Upper lobe of left lung (tissue), 4 donors: ENCODE measurements around the gene SMLR1.

Source experiments
- CTCF ChIP-seq, 6 experiments: fragments of 450-650 bp in 4 of 6; fragments of 200-600 bp in 2 of 6; sonication (generic) in 2 of 6; IDR thresholded peaks; one replicate each; pipeline ENCODE4 v1.5.1; 2016 to 2019; ENCODE audit warnings: antibody characterized with exemption in 6 of 6
- POLR2A ChIP-seq, 4 donors: fragments of 450-650 bp; IDR thresholded peaks; one replicate each; pipeline ENCODE4 v1.5.1; 2016 to 2017; ENCODE audit warnings: antibody characterized with exemption in 4 of 4, mild to moderate bottlenecking in 2 of 4
- POLR2AphosphoS5 ChIP-seq, 2 donors: sonication (generic); formaldehyde crosslinking; IDR thresholded peaks; one replicate each; pipeline ENCODE4 v1.5.1; 2017; ENCODE audit warnings: antibody characterized with exemption in 2 of 2

DNA sequence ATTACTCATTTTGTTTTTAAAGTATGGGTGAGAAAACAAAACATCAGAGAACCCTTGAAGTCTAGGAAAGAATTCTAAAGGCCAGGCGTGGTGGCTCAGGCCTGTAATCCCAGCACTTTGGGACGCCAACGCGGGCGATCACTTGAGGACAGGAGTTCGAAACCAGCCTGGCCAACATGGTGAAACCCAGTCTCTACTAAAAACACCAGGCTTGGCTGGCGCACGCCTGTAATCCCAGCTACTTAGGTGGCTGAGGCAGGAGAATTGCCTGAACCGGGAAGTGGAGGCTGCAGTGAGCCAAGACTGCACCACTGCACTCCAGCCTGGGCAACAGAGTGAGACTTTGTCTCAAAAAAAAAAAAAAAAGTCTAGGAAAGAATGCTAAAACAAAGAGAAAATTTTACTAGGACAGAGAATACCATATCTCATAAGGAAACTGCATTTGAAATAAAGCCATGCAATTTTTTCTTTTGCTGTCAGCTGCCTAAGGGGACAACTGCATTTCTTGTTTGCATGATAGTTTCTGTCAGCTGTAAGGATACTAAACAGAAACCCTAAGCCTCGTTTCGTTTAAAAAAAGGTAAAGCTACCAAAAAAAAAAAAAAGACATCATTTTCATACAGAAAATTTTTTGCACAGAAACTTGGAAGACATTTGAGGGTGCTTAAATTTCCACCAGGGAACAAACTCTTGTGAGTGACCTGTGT, 32.1 kb downstream of the SMLR1 start:
- TF ChIP-seq POLR2A (IDR thresholded peaks at IDR 0.05) = no peak
- TF ChIP-seq CTCF (IDR thresholded peaks at IDR 0.05) = no peak
- no peak for TF ChIP-seq POLR2AphosphoS5 (IDR thresholded peaks at IDR 0.05)
